Mammary epithelial cell (primary cell): ENCODE measurements around the gene NTM.

ENCODE experiments used
- EZH2 ChIP-seq: IDR thresholded peaks from 2 replicates; pipeline ENCODE4 v1.6.1; 2012; ENCODE audit warnings: low read length, inconsistent platforms, borderline replicate concordance
- TF ChIP-seq, protein P1 (sequence below), 2 donors: IDR thresholded peaks in 1 of 2; conservative IDR thresholded peaks in 1 of 2; 2 replicates each; pipeline ENCODE4 v1.5.1; 2011 to 2012; ENCODE audit warnings: inconsistent platforms in 2 of 2, low read length in 2 of 2, mild to moderate bottlenecking in 2 of 2, control low read depth in 1 of 2, low read depth in 1 of 2; ENCODE audit not compliant: insufficient read depth in 1 of 2; ENCODE audit errors: extremely low read depth in 1 of 2

- TF ChIP-seq, protein P1, sequence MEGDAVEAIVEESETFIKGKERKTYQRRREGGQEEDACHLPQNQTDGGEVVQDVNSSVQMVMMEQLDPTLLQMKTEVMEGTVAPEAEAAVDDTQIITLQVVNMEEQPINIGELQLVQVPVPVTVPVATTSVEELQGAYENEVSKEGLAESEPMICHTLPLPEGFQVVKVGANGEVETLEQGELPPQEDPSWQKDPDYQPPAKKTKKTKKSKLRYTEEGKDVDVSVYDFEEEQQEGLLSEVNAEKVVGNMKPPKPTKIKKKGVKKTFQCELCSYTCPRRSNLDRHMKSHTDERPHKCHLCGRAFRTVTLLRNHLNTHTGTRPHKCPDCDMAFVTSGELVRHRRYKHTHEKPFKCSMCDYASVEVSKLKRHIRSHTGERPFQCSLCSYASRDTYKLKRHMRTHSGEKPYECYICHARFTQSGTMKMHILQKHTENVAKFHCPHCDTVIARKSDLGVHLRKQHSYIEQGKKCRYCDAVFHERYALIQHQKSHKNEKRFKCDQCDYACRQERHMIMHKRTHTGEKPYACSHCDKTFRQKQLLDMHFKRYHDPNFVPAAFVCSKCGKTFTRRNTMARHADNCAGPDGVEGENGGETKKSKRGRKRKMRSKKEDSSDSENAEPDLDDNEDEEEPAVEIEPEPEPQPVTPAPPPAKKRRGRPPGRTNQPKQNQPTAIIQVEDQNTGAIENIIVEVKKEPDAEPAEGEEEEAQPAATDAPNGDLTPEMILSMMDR (conservative IDR thresholded peaks at IDR 0.05 in 1 of 2, IDR thresholded peaks at IDR 0.05 in 1 of 2; ENCODE audit: extremely low read depth in 1 of 2, insufficient read depth in 1 of 2, low read depth in 1 of 2, low read length in 2 of 2) = no peak
- TF ChIP-seq EZH2 = no peak
Measured at GRCh38 chr11:132115454-132115853, 745.0 kb downstream of the NTM start.
